Amniotic epithelial cell (primary cell): ENCODE measurements around the gene SMIM38.

Experiments
- DNase-seq: peaks from one replicate; pipeline ENCODE4 v3.0.0-alpha.2; 2010; ENCODE audit warnings: low read depth

The SMIM38 gene

GRCh38 chr11:69155302-69156234, at the start of gene SMIM38:
SMIM38 (plus strand) TSS chr11:69155935; CDS start chr11:69157847, 1,912 bp downstream.
- no peak for DNase-seq

- no peak for DNase-seq
These were observed 49.5 kb upstream of the SMIM38 start for GRCh38 chr11:69106031-69106811.

GRCh38 chr11:69107413-69107812, 48.3 kb upstream of the SMIM38 start:
- no peak for DNase-seq

GRCh38 chr11:69108030-69108429, 47.7 kb upstream of the SMIM38 start:
- no peak for DNase-seq

- no peak for DNase-seq
These were observed 47.2 kb upstream of the SMIM38 start for GRCh38 chr11:69108559-69108958.

GRCh38 chr11:69109101-69109500, 46.6 kb upstream of the SMIM38 start:
- no peak for DNase-seq

GRCh38 chr11:69110451-69110850, 45.3 kb upstream of the SMIM38 start:
- DNase-seq: no peak

- DNase-seq: no peak
These were observed 43.9 kb upstream of the SMIM38 start for GRCh38 chr11:69111624-69112542.

- no peak for DNase-seq
These were observed 42.5 kb upstream of the SMIM38 start for GRCh38 chr11:69113226-69113625.

- no peak for DNase-seq
These were observed 41.9 kb upstream of the SMIM38 start for GRCh38 chr11:69113646-69114340.

- no peak for DNase-seq
These were observed 41.4 kb upstream of the SMIM38 start for GRCh38 chr11:69114362-69114761.

- no peak for DNase-seq
These were observed 40.8 kb upstream of the SMIM38 start for GRCh38 chr11:69114811-69115523.

- no peak for DNase-seq
These were observed 39.9 kb upstream of the SMIM38 start for GRCh38 chr11:69115586-69116560.

GRCh38 chr11:69116671-69117070, 39.1 kb upstream of the SMIM38 start:
- no peak for DNase-seq

GRCh38 chr11:69119190-69119589, 36.5 kb upstream of the SMIM38 start:
- no peak for DNase-seq

GRCh38 chr11:69120096-69120875, 35.4 kb upstream of the SMIM38 start:
- DNase-seq: no peak

GRCh38 chr11:69121021-69121420, 34.7 kb upstream of the SMIM38 start:
- no peak for DNase-seq

GRCh38 chr11:69121621-69122325, 34.0 kb upstream of the SMIM38 start:
- DNase-seq: no peak
